ENCODE measurements around the gene ARMC6.
"Not testable (repeated sequence)": the region's sequence is repeated elsewhere in the genome, so short reads cannot be mapped to it uniquely, and the experiment has no call there.

Gene ARMC6

DNA sequence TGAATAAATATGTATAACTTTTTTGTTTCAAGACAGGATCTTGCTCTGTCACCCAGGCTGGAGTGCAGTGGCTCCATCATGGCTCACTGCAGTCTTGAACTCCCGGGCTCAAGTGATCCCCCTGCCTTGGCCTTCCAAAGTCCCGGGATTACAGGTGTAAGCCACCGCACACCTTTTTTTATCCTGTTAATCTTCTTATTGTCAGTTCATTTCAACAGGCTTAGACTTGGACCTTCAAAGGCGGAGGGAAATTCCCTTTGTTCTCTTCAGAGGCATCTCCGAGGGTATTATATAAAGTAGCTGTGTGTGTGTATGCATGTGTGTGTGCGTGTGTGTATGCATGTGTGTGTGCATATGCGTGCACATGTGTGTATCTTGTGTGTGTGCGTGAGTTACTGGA, 35.1 kb upstream of the ARMC6 start:
- H3K4me1 Mint-ChIP-seq (ENCODE audit: low read depth in 2 of 2) = peaks cover 18 to 19% of the 10 kb centered on the region in 2 donors
- H3K27me3 Mint-ChIP-seq = no peaks in the 10 kb centered on the region
- H3K4me3 Mint-ChIP-seq = no peak overlapping the region
- H3K9me3 Mint-ChIP-seq = no peaks in the 10 kb centered on the region
- no peak for ATAC-seq (replicated peaks)
- peaks cover 37% of the 10 kb centered on the region for H3K36me3 Mint-ChIP-seq (ENCODE audit: insufficient read depth)
- H3K27ac Mint-ChIP-seq = peak overlapping the region; percentile 64 to 90
- DNase-seq = no peak

DNA sequence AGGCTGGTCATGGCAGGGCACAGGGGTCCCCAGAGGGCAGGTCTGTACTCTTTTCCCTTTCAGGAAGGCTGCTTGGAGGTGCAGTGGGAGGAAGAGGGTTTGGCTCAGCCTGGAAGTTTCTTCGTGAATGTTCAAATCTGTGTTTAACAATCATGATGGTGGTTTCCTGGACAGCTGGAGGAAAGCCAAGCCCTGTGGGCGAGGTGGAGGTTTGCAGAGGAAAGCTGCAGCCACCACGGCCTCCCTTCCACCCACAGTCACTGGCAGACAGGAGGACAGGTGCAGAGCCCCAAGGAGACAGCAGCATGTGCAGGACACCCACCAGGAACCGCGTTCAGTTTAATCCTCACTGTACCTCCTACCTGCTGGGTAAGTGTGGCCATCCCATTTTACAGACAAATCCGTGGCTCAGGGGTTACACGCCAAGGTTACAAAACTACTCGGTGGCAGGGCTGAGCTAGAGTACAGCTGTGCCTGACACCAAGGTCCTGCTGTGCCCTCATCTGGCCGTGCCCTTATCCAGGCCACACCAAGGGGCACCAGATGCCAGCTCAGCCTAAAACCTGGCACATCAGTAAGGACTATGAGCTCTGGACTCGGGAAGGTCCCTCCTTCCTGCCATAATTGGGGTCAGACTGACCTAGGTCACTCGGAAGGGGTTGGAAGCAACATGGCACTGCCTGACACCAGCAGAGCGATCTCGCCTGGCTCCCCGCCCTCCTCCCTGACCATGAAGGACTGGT, 34.2 kb upstream of the ARMC6 start:
- Mint-ChIP-seq H3K9me3 (no peaks in the 10 kb centered on the region), H3K27ac (peak overlapping the region; percentile 64 to 90), H3K27me3 (no peaks in the 10 kb centered on the region), H3K4me3 (peak overlapping the region; percentile 6 to 56), H3K4me1 (ENCODE audit: low read depth in 2 of 2) (peaks cover 18 to 19% of the 10 kb centered on the region in 2 donors), H3K36me3 (ENCODE audit: insufficient read depth) (peaks cover 34% of the 10 kb centered on the region)
- DNase-seq (no peak), ATAC-seq (replicated peaks) (peak; percentile 24)

DNA sequence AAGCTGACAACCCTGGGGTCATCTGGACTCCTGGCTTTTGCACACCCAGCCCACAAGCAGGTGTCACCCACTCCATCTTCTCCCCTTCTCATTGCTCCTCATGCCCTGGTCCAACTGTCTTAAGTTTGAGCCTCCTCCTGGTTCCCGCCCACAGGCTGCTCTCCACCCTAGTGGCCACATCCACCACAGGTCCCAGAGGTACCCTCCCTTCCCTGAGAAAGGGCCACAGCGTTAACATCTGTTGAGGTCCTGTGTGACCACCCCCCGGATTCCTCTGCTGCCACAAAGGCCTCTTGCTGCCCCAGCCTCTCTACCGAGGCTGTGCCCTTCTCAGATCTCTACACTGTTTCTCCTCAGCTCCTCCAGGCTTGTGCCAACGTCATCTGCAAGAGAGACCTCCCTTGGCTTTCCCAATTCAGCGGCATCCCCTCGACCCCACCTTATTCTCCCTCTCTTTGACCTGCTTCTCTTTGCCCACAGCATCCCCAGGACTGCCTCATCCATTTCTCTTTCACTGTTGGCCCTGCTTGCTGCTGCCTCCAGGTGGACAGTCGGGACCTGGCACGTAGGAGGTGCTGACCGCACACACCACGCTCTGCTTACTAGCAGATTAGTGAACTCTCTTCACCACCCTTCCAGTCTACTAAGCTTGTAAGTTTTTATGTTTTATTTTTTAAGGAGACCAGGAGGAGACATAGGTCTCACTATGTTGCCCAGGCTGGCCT, 33.3 kb upstream of the ARMC6 start:
- Mint-ChIP-seq H3K4me1 (ENCODE audit: low read depth in 2 of 2) (peaks cover 18 to 19% of the 10 kb centered on the region in 2 donors), H3K9me3 (no peaks in the 10 kb centered on the region), H3K36me3 (ENCODE audit: insufficient read depth) (peaks cover 37% of the 10 kb centered on the region), H3K27me3 (no peaks in the 10 kb centered on the region), H3K4me3 (peak overlapping the region; percentile 11 to 23), H3K27ac (peak overlapping the region; percentile 64 to 90)
- no peak for ATAC-seq (replicated peaks)
- no peak for DNase-seq

DNA sequence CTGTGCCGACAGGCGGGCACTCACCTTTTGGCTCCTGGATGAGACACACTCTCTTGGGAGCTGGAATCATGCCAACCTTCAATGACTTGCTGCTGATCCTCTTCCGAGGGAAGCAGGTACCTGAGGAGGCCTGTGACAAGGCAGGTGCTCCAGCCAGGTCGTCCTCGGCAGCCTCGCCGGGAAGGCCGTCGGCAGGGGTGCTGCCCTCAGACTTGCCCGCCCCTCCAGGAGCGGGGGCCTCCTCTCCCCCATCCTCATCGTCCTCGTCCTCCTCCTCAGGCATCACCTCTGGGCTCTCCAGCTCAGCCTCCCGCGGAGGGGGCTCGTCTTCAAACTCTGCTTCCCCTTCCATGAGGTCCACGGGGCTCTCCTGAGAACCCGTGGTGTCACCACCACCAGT, 29.3 kb upstream of the ARMC6 start:
- Mint-ChIP-seq H3K4me1 (ENCODE audit: low read depth in 2 of 2) (peaks cover 10 to 11% of the 10 kb centered on the region in 2 donors), H3K9me3 (no peaks in the 10 kb centered on the region), H3K27me3 (no peaks in the 10 kb centered on the region), H3K36me3 (ENCODE audit: insufficient read depth) (peaks cover 60% of the 10 kb centered on the region), H3K27ac (no peak overlapping the region), H3K4me3 (no peak overlapping the region)
- DNase-seq = no peak
- ATAC-seq (replicated peaks) = no peak

DNA sequence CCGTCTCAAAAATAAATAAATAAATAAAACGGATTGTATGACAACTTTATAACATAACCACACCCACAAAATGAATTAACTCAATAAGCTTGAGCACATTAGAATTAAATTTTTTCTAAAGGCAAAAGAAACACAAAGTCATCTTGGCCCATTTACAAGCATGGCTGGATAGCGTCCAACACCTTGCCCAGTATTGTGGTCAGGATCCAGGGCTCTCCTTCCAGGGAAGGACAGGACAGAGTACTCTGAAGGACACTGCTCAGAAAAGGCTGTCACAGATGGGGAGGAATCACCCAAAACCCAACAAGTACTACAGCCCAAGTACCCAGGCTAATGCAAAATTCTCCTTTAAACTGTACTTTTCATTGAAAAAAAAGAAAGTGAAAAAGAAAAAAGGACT, 27.2 kb upstream of the ARMC6 start:
- DNase-seq = no peak
- no peaks in the 10 kb centered on the region for H3K9me3 Mint-ChIP-seq
- H3K27me3 Mint-ChIP-seq = no peaks in the 10 kb centered on the region
- no peak overlapping the region for H3K27ac Mint-ChIP-seq
- H3K4me1 Mint-ChIP-seq (ENCODE audit: low read depth in 2 of 2) = peaks cover 7 to 9% of the 10 kb centered on the region in 2 donors
- ATAC-seq (replicated peaks) = no peak
- no peak overlapping the region for H3K4me3 Mint-ChIP-seq
- peaks cover 63% of the 10 kb centered on the region for H3K36me3 Mint-ChIP-seq (ENCODE audit: insufficient read depth)

DNA sequence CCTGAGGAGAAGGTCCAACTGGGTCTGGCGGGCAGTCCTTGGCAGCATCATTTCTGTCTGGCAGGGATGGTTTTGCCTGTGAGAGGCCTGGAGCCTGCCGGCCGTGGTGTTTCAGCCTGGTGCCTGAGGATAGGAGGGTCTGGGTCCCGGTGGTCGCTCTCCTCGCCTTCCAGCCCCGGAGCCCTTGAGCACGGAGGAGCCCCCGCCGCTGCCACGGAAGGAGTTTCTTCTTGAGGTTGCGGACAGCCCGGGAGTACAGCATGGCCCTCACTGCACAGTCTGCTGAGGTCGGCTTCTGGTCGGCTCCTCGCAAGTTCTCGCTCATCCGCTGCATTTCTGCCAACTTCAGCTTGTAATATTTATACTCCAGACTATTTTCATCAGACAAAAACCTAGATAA, 23.5 kb upstream of the ARMC6 start:
- ATAC-seq (replicated peaks) (no peak), DNase-seq (no peak)
- H3K4me1 Mint-ChIP-seq (ENCODE audit: low read depth in 2 of 2) = peaks cover 9 to 15% of the 10 kb centered on the region in 2 donors
- H3K27me3 Mint-ChIP-seq = no peaks in the 10 kb centered on the region
- no peak overlapping the region for H3K4me3 Mint-ChIP-seq
- peak overlapping the region; percentile 59 to 72 for H3K27ac Mint-ChIP-seq
- no peaks in the 10 kb centered on the region for H3K9me3 Mint-ChIP-seq
- H3K36me3 Mint-ChIP-seq (ENCODE audit: insufficient read depth) = peaks cover 58% of the 10 kb centered on the region

DNA sequence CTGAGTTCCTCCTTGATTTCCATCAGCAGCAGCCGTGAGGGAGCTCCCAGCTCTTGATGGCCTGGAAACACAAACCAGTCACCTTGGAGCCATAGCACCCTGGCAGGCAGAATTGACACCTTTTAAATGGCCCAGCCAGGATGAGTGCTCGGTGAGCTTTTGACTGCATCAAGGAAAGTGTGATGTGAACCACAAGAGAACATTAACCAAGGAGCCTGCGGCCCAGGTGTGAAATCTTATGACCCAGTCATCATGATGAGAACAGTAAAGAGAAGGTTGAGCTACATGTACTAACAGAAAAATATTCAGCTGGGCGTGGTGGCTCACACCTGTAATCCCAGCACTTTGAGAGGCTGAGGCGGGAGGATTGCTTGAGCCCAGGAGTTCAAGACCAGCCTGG, 22.9 kb upstream of the ARMC6 start:
- ATAC-seq (replicated peaks) = peak; percentile 95
- H3K36me3 Mint-ChIP-seq (ENCODE audit: insufficient read depth) = peaks cover 56% of the 10 kb centered on the region
- peak overlapping the region; percentile 22 to 72 for H3K27ac Mint-ChIP-seq

DNA sequence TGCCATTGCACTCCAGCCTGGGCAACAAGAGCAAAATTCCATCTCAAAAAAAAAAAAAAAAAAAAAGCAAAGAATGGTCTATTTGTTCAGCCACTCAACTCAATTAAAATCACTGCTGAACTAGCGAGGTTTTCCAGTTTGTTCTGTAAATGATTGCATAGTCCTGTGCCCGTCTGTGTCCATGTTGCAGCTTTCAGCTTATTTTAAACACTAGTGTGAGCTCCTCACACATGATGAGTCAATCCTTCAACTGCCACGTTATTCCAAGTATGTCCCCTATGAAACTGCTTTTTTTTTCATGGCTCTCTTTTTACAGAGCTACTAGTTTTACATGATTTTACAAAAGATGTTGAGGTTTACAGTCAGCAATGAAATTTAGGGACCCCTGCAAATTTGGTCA, 12.3 kb upstream of the ARMC6 start:
- H3K27me3 Mint-ChIP-seq = no peaks in the 10 kb centered on the region
- H3K36me3 Mint-ChIP-seq (ENCODE audit: insufficient read depth) = peaks cover 72% of the 10 kb centered on the region
- H3K4me3 Mint-ChIP-seq = no peak overlapping the region
- no peaks in the 10 kb centered on the region for H3K9me3 Mint-ChIP-seq
- DNase-seq (no peak), ATAC-seq (replicated peaks) (no peak)
- H3K4me1 Mint-ChIP-seq (ENCODE audit: low read depth in 2 of 2) = peaks cover 19 to 21% of the 10 kb centered on the region in 2 donors
- H3K27ac Mint-ChIP-seq = no peak overlapping the region

More for the DNA sequence above, 22.9 kb upstream of the ARMC6 start:
- no peaks in the 10 kb centered on the region for H3K9me3 Mint-ChIP-seq
- peaks cover 9 to 15% of the 10 kb centered on the region in 2 donors for H3K4me1 Mint-ChIP-seq (ENCODE audit: low read depth in 2 of 2)
- H3K4me3 Mint-ChIP-seq = peak overlapping the region in 1 of 2 donors; percentile 10
- DNase-seq = peak in 2 of 3 experiments; percentile 12 to 22
- H3K27me3 Mint-ChIP-seq = no peaks in the 10 kb centered on the region

DNA sequence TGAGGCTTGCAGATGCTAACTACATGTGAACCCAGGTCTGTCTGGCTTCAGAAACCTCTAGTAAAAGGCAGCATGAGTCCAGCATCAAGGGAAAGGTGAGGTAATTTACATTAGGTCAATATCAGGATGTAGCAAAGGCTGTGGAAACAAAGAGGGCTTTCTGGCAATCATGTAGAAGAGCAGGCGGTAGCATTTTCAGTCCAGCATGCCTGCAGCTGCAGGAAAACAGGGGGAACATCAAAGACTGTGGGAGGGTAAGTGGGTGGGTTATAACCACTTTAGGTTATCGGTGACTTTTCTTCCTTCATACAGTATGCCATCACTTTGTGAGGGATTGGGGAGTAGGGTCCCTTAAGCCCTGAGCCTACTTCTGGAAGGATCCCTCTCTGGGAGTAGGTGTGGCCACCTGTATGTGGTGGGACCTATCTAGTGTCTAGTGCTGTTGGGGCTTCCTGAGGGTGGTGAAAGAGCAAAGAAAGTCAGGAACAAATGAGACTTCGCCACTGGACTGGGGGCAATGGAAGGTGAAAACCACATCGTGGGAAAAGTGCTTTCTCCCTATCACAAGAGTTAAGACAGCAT, 10.9 kb upstream of the ARMC6 start:
- H3K27ac Mint-ChIP-seq = peak overlapping the region; percentile 81 to 85
- no peaks in the 10 kb centered on the region for H3K27me3 Mint-ChIP-seq

DNA sequence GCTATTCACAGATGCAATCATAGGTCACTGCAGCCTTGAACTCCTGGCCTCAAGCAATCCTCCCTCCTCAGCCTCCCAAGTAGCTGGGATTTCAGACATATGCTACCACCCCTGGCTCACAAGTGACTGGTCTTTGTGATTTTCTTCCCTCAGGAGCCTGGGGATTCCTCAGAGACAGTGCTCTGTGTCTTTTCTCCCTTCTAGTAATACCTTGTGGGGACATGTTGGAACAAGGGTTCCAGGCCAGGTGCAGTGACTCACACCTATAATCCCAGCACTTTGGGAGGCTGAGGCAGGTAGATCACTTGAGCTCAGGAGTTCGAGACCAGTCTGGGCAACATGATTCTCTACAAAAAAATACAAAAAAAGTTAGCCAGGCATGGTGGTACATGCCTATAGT, 10.0 kb upstream of the ARMC6 start:
- not testable (repeated sequence) for H3K27me3 Mint-ChIP-seq; H3K4me3 Mint-ChIP-seq; ATAC-seq (replicated peaks); DNase-seq; H3K9me3 Mint-ChIP-seq
- Mint-ChIP-seq H3K27ac (peak overlapping the region; percentile 81 to 85), H3K4me1 (ENCODE audit: low read depth in 2 of 2) (peaks cover 27 to 30% of the 10 kb centered on the region in 2 donors), H3K36me3 (ENCODE audit: insufficient read depth) (peaks cover 71% of the 10 kb centered on the region)

More for the DNA sequence above, 10.9 kb upstream of the ARMC6 start:
- peaks cover 21 to 23% of the 10 kb centered on the region in 2 donors for H3K4me1 Mint-ChIP-seq (ENCODE audit: low read depth in 2 of 2)
- no peak for ATAC-seq (replicated peaks)
- peaks cover 68% of the 10 kb centered on the region for H3K36me3 Mint-ChIP-seq (ENCODE audit: insufficient read depth)
- no peaks in the 10 kb centered on the region for H3K9me3 Mint-ChIP-seq
- no peak overlapping the region for H3K4me3 Mint-ChIP-seq
- no peak for DNase-seq

DNA sequence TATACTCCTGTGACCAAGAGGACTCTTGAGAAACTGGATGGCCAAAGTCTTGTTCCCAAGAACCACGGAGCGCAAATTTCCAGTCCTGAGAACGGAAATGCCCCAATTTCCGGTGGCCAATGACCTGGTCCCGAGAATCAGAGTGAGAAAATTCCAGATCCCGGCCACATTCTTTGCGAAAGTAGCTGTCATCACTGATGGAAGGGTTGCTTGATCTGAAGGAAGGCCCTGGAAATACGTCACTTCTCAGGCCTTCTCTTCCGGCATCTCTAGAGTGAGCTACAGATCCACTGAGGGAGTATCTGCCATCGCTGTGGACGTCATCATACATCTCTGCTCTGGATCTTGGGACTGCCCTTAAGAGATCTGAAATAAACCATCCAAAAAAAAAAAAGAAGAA, 7.5 kb upstream of the ARMC6 start:
- ATAC-seq (replicated peaks) (no peak), DNase-seq (no peak)
- peaks cover 27 to 33% of the 10 kb centered on the region in 2 donors for H3K4me1 Mint-ChIP-seq (ENCODE audit: low read depth in 2 of 2)
- H3K27ac Mint-ChIP-seq = peak overlapping the region in 1 of 2 donors; percentile 39
- H3K9me3 Mint-ChIP-seq = no peaks in the 10 kb centered on the region
- no peak overlapping the region for H3K4me3 Mint-ChIP-seq
- H3K36me3 Mint-ChIP-seq (ENCODE audit: insufficient read depth) = peaks cover 77% of the 10 kb centered on the region
- no peaks in the 10 kb centered on the region for H3K27me3 Mint-ChIP-seq

DNA sequence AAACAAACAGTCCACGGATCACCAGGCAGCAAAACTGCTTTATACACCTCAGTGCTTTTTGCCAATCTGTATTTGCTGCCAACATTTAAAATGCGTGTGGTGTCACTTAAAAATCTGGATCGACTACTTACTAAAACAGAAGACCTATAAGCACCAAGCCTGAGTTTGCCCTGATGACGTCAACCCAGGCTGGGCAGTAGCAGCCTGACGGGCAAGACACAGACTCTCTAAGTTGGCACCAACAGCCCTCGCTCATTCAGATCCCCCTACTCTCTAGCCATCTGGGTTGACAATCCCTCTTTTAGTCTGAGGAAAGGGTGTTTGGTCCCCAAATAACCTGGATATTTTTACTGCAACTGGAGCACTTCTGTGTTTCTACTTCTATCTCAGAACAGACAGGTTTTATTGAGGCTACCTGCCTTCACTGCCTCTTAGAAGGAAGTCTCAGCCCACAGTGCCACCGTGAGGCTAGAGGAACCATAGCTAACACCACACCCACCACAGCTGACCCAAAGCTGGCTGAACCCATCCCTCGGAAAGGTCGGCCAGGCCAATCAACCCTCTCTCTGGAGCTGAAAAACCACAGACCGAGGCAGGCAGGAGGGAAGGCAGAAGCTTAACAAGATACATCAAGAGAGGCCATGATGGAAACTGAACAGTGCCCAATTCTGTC, 7.0 kb upstream of the ARMC6 start:
- Mint-ChIP-seq H3K4me1 (ENCODE audit: low read depth in 2 of 2) (peaks cover 27 to 33% of the 10 kb centered on the region in 2 donors), H3K27me3 (no peaks in the 10 kb centered on the region), H3K27ac (peak overlapping the region; percentile 39 to 56), H3K36me3 (ENCODE audit: insufficient read depth) (peaks cover 82% of the 10 kb centered on the region), H3K9me3 (no peaks in the 10 kb centered on the region), H3K4me3 (no peak overlapping the region)
- ATAC-seq (replicated peaks) (no peak), DNase-seq (no peak)

DNA sequence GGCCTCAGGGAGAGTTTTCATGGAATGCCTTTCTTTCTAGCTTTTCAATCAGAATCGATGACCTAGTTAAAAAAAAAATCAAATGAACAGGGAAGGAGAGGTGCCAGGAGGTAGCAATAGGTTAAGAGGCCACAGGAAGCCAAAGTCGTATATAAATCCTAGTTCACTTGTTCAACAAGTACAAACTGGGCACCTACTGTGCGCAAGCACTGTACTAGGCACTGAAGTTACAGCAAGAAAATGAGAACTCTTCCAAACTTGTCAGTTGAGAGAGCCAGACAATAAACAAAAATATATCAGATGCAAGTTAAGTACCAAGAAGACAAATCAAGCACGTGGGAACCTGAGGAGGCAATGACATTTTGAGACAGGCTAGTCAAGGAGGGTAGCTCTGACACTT, 6.2 kb upstream of the ARMC6 start:
- H3K36me3 Mint-ChIP-seq (ENCODE audit: insufficient read depth) = peaks cover 75% of the 10 kb centered on the region
- H3K27ac Mint-ChIP-seq = peak overlapping the region; percentile 56 to 73
- no peaks in the 10 kb centered on the region for H3K9me3 Mint-ChIP-seq

More for the DNA sequence above, 6.2 kb upstream of the ARMC6 start:
- no peak for DNase-seq
- H3K27me3 Mint-ChIP-seq = no peaks in the 10 kb centered on the region
- no peak for ATAC-seq (replicated peaks)
- H3K4me3 Mint-ChIP-seq = no peak overlapping the region
- peaks cover 30 to 36% of the 10 kb centered on the region in 2 donors for H3K4me1 Mint-ChIP-seq (ENCODE audit: low read depth in 2 of 2)
